Ovary (tissue), 3 donors: ENCODE data around the gene CXCL9.
"Not testable (repeated sequence)": the region's sequence is repeated elsewhere in the genome, so short reads cannot be mapped to it uniquely, and the experiment has no call there.

Experiments used
- CTCF ChIP-seq, 3 donors: fragments of 450-650 bp in 2 of 3; fragments of 200-600 bp in 1 of 3; IDR thresholded peaks; one replicate each; pipeline versions ENCODE4 v1.5.1 to v1.8.0; 2016 to 2022; ENCODE audit warnings: antibody characterized with exemption in 3 of 3, mild to moderate bottlenecking in 1 of 3
- EP300 ChIP-seq: sonication (generic); formaldehyde crosslinking; IDR thresholded peaks from one replicate; pipeline ENCODE4 v1.6.1; 2017; ENCODE audit warnings: antibody characterized with exemption
- POLR2A ChIP-seq: fragments of 450-650 bp; IDR thresholded peaks from one replicate; pipeline ENCODE4 v1.6.1; 2017; ENCODE audit warnings: antibody characterized with exemption, mild to moderate bottlenecking, moderate library complexity
- donor health status: DM: no; HTN: no; CAD: no.

- not testable (repeated sequence) for TF ChIP-seq CTCF (IDR thresholded peaks at IDR 0.05); POLR2A; EP300
Observed at GRCh38 chr4:76050560-76051050, 43.3 kb upstream of the CXCL9 start.
